Calu3 (cell line): ENCODE data around the gene C1orf35. TPM values are rescaled to one million over a fixed set of nuclear protein-coding genes. Genes with fewer than 3 reads are reported as not detected.

Experiments used
- BruUV-seq: library from RNA; stranded (reverse); fragments of 400-500 nt; replicated peaks from 2 replicates; lab custom pipeline; 2021; lab: Mats Ljungman, UMichigan
- CTCF ChIA-PET: fragments of 300-600 bp; sonication (Branson Sonifier 250); formaldehyde crosslinking; loops from one replicate; lab custom pipeline; 2022; ENCODE audit warnings: antibody characterized with exemption; lab: Charles Lee
- DNase-seq: peaks from one replicate; pipeline ENCODE4 v3.0.0; 2022
- H3K27ac Mint-ChIP-seq: one replicate; pipeline ENCODE4 v1.8.0; 2022; ENCODE audit warnings: mixed read lengths; ENCODE audit not compliant: unreplicated experiment
- H3K27me3 Mint-ChIP-seq: one replicate; pipeline ENCODE4 v1.8.0; 2022; ENCODE audit warnings: mixed read lengths; ENCODE audit not compliant: unreplicated experiment
- H3K36me3 Mint-ChIP-seq: one replicate; pipeline ENCODE4 v1.8.0; 2022; ENCODE audit warnings: mild to moderate bottlenecking, moderate library complexity, mixed read lengths; ENCODE audit not compliant: insufficient read depth, unreplicated experiment
- H3K4me1 Mint-ChIP-seq: one replicate; pipeline ENCODE4 v1.8.0; 2022; ENCODE audit warnings: mild to moderate bottlenecking, low read depth, mixed read lengths; ENCODE audit not compliant: unreplicated experiment
- H3K4me3 Mint-ChIP-seq: one replicate; pipeline ENCODE4 v1.8.0; 2022; ENCODE audit warnings: mild to moderate bottlenecking, low read depth, moderate library complexity, mixed read lengths; ENCODE audit not compliant: unreplicated experiment
- H3K9me3 Mint-ChIP-seq: one replicate; pipeline ENCODE4 v1.8.0; 2022; ENCODE audit warnings: low read depth, mixed read lengths; ENCODE audit not compliant: unreplicated experiment
- CTCF ChIP-seq: fragments of 200-600 bp; IDR thresholded peaks from one replicate; pipeline ENCODE4 v1.8.0; 2022; ENCODE audit warnings: antibody characterized with exemption; ENCODE audit not compliant: unreplicated experiment
- intact Hi-C: fragments of 100-400 bp; cut with micrococcal nuclease; formaldehyde crosslinking; loops from one replicate; pipeline ENCODE4 v1.10.0; 2022; ENCODE audit not compliant: unreplicated experiment
- total RNA-seq: library from RNA; stranded (reverse); gene quantifications from 2 replicates; pipeline ENCODE4 v1.2.3, GENCODE V29; 2022

C1orf35 gene
- total RNA-seq, 1 experiment from 2014 or later: 38.1 TPM

GRCh38 chr1:228065543-228066347 is 37.4 kb downstream of the C1orf35 start:
- intact Hi-C loops: no loop called here
- Mint-ChIP-seq H3K9me3 (no peaks in the 10 kb centered on the region), H3K36me3 (peaks cover 6% of the 10 kb centered on the region), H3K4me3 (no peak overlapping the region), H3K27me3 (peaks cover 64% of the 10 kb centered on the region), H3K4me1 (no peaks in the 10 kb centered on the region), H3K27ac (no peak overlapping the region)
- DNase-seq: no peak
- CTCF ChIA-PET: interaction anchor here (0.6 to 0.7 kb wide), 3 partner anchors 54 to 1160 kb away, joined by 3 to 5 read pairs (median 4); partner anchors contain the start of gene TRIM11
- BruUV-seq: no TSS peak
- TF ChIP-seq CTCF: no peak

DNA sequence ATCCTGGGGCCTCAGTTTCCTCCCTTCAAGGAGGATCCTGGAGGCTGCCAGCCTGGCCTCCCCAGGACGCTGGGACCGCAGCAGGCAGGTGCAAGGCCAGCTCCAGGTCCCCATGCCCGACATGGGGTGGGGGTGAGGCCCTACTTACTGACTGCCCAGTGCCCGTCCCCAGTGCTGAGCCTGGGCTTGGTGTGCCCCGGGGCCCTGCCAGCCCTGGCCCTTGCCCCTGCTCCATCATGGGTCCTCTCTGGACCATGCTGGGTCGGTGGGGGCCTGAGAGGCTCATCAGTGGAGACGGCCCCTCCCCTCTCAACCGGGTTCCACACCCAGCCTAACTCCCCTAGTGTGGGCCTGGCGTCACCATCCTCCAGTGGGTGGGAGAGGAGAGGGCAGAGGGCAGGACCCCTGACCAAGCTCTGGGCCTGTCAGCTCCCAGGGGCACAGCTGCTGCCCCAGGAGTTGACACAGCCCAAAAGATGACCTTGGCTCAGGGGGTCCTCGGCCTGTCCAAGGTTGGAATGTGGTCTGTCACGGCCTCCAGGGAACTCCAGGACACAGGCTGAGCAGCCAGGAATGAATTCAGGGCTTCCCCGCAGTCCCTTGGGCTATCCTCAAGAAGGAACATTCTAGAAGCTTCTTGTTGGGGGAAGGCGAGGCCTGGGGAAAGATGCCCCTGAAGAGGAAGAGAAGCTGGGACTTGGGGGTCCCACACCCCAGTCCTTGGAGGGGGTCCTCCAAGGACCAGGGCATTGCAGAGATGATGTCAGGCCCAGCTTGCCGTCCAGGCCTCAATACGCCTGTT is 38.2 kb downstream of the C1orf35 start:
- CTCF ChIA-PET: interaction anchor here (0.6 kb wide), 1 partner anchor 342 kb away, joined by 3 read pairs; the partner anchor contains the start of gene TRIM11
- peaks cover 60% of the 10 kb centered on the region for H3K27me3 Mint-ChIP-seq
- TF ChIP-seq CTCF: no peak
- no peak for DNase-seq
- H3K4me1 Mint-ChIP-seq: no peaks in the 10 kb centered on the region
- H3K27ac Mint-ChIP-seq: no peak overlapping the region
- no peak overlapping the region for H3K4me3 Mint-ChIP-seq
- peaks cover 6% of the 10 kb centered on the region for H3K36me3 Mint-ChIP-seq
- intact Hi-C loops: no loop called here
- no peaks in the 10 kb centered on the region for H3K9me3 Mint-ChIP-seq
- BruUV-seq: no TSS peak

- no peak overlapping the region for H3K4me3 Mint-ChIP-seq
- no peaks in the 10 kb centered on the region for H3K9me3 Mint-ChIP-seq
- TF ChIP-seq CTCF: no peak
- peaks cover 53% of the 10 kb centered on the region for H3K27me3 Mint-ChIP-seq
- CTCF ChIA-PET: no interaction called here
- intact Hi-C loops: no loop called here
- no peak overlapping the region for H3K27ac Mint-ChIP-seq
- no TSS peak for BruUV-seq
- no peak for DNase-seq
- H3K4me1 Mint-ChIP-seq: no peaks in the 10 kb centered on the region
- H3K36me3 Mint-ChIP-seq: peaks cover 6% of the 10 kb centered on the region
These were observed 38.8 kb downstream of the C1orf35 start for GRCh38 chr1:228064296-228064695.

- intact Hi-C loops: no loop called here
- no TSS peak for BruUV-seq
- Mint-ChIP-seq H3K36me3 (peaks cover 6% of the 10 kb centered on the region), H3K4me1 (peaks cover 1% of the 10 kb centered on the region), H3K4me3 (no peak overlapping the region), H3K27me3 (peaks cover 50% of the 10 kb centered on the region), H3K9me3 (no peaks in the 10 kb centered on the region), H3K27ac (no peak overlapping the region)
- DNase-seq: no peak
- TF ChIP-seq CTCF: no peak
- CTCF ChIA-PET: no interaction called here
These were observed 39.6 kb downstream of the C1orf35 start for GRCh38 chr1:228063251-228064191.
